Adrenal gland (tissue), 5 donors: ENCODE results near the gene ZER1.

ENCODE experiments used
- CTCF ChIP-seq, 6 experiments: fragments of 450-650 bp in 4 of 6; fragments of 200-600 bp in 2 of 6; sonication (generic) in 1 of 6; IDR thresholded peaks; 1 replicate in 5 of 6; 2 replicates in 1 of 6; pipeline versions ENCODE4 v1.5.1 to v1.8.0; 2016 to 2021; ENCODE audit warnings: antibody characterized with exemption in 6 of 6, mild to moderate bottlenecking in 2 of 6, moderate library complexity in 1 of 6
- POLR2A ChIP-seq, 2 donors: fragments of 450-650 bp; IDR thresholded peaks; one replicate each; pipeline ENCODE4 v1.6.1; 2017; ENCODE audit warnings: antibody characterized with exemption in 2 of 2, mild to moderate bottlenecking in 2 of 2, moderate library complexity in 1 of 2
- donor health status: DM: no; HTN: no; CAD: no.

- TF ChIP-seq CTCF (IDR thresholded peaks at IDR 0.05) (no peak), POLR2A (IDR thresholded peaks at IDR 0.05) (no peak)
Measured at GRCh38 chr9:128743421-128743820, 28.3 kb downstream of the ZER1 start.
